Measurements from ENCODE around the gene HCRTR1.

HCRTR1 gene

GRCh38 chr1:31668303-31668883, 50.9 kb downstream of the HCRTR1 start:
- no peak for DNase-seq

- no peak for DNase-seq
Measured at GRCh38 chr1:31669433-31669785, 51.9 kb downstream of the HCRTR1 start.

- DNase-seq: no peak
Measured at GRCh38 chr1:31669786-31670592, 52.5 kb downstream of the HCRTR1 start.

GRCh38 chr1:31670593-31670964, 53.1 kb downstream of the HCRTR1 start:
- no peak for DNase-seq

- DNase-seq: no peak
Measured at GRCh38 chr1:31671147-31671546, 53.7 kb downstream of the HCRTR1 start.

- DNase-seq: no peak
Measured at GRCh38 chr1:31671561-31672201, 54.2 kb downstream of the HCRTR1 start.

GRCh38 chr1:31672986-31673385, 55.5 kb downstream of the HCRTR1 start:
- DNase-seq: no peak

GRCh38 chr1:31673433-31673832, 55.9 kb downstream of the HCRTR1 start:
- DNase-seq: no peak

GRCh38 chr1:31674626-31675025, 57.1 kb downstream of the HCRTR1 start:
- no peak for DNase-seq

GRCh38 chr1:31675161-31675560, 57.7 kb downstream of the HCRTR1 start:
- no peak for DNase-seq

GRCh38 chr1:31675756-31676155, 58.3 kb downstream of the HCRTR1 start:
- DNase-seq: no peak

Data from effector CD4-positive, alpha-beta T cell (primary cell).